OCI-LY7 (cell line): ENCODE measurements around the gene CHN1. TPM values are rescaled to one million over a fixed set of nuclear protein-coding genes. Genes with fewer than 3 reads are reported as not detected.

Source experiments
- BruUV-seq: library from RNA; stranded (reverse); fragments of 400-500 nt; replicated peaks from 2 replicates; lab custom pipeline; 2021; lab: Mats Ljungman, UMichigan
- CTCF ChIA-PET: fragments of 300-600 bp; sonication (Branson Sonifier 250); formaldehyde crosslinking; loops from one replicate; lab custom pipeline; 2022; ENCODE audit warnings: antibody characterized with exemption; ENCODE audit not compliant: unreplicated experiment; lab: Charles Lee
- POLR2A ChIA-PET: fragments of 300-600 bp; sonication (Branson Sonifier 250); formaldehyde crosslinking; loops from one replicate; lab custom pipeline; 2022; ENCODE audit warnings: antibody characterized with exemption; lab: Charles Lee
- DNase-seq: peaks from one replicate; pipeline ENCODE4 v3.0.0-alpha.2; 2015; ENCODE audit warnings: low spot score
- H2AFZ ChIP-seq: fragments of 200-600 bp; sonication (generic), shearing (Covaris generic); 2 replicates; pipeline ENCODE4 v1.6.1; 2014; ENCODE audit warnings: mild to moderate bottlenecking, antibody characterized with exemption, low read length, moderate library complexity
- H3K27ac ChIP-seq: fragments of 200-600 bp; sonication (generic); 2 replicates; pipeline ENCODE4 v1.5.1; 2014; ENCODE audit warnings: mixed run types, low read depth, mild to moderate bottlenecking, moderate library complexity, low read length, inconsistent platforms; ENCODE audit not compliant: poor library complexity, severe bottlenecking
- H3K36me3 ChIP-seq: fragments of 200-600 bp; sonication (generic); 2 replicates; pipeline ENCODE4 v1.6.1; 2014; ENCODE audit warnings: mild to moderate bottlenecking, antibody characterized with exemption, low read length, moderate library complexity, mixed read lengths; ENCODE audit not compliant: insufficient read depth
- H3K4me1 ChIP-seq: fragments of 200-600 bp; sonication (generic); 2 replicates; pipeline ENCODE4 v1.5.1; 2014; ENCODE audit warnings: mild to moderate bottlenecking, low read length; ENCODE audit not compliant: insufficient read depth, poor library complexity, severe bottlenecking
- H3K4me2 ChIP-seq: fragments of 200-600 bp; sonication (generic); 2 replicates; pipeline ENCODE4 v1.6.1; 2014; ENCODE audit warnings: mild to moderate bottlenecking, low read length
- H3K4me3 ChIP-seq: fragments of 200-600 bp; sonication (generic); 2 replicates; pipeline ENCODE4 v1.5.1; 2014; ENCODE audit warnings: mild to moderate bottlenecking, low read depth, low read length; ENCODE audit not compliant: poor library complexity, severe bottlenecking
- H3K79me2 ChIP-seq: fragments of 200-600 bp; sonication (generic); 2 replicates; pipeline ENCODE4 v1.6.1; 2016; ENCODE audit warnings: low read depth, mild to moderate bottlenecking, low read length, moderate library complexity, mixed read lengths; ENCODE audit not compliant: insufficient read depth
- H3K9me2 ChIP-seq: fragments of 200-600 bp; sonication (generic); 2 replicates; pipeline ENCODE4 v1.6.1; 2016; ENCODE audit warnings: mild to moderate bottlenecking, low read length, mixed read lengths; ENCODE audit not compliant: insufficient read depth
- H3K9me3 ChIP-seq: fragments of 200-600 bp; sonication (generic); 2 replicates; pipeline ENCODE4 v1.6.1; 2014; ENCODE audit warnings: mild to moderate bottlenecking, mixed run types, low read length, mixed read lengths
- H4K20me1 ChIP-seq: fragments of 200-600 bp; sonication (generic); 2 replicates; pipeline ENCODE4 v1.6.1; 2014; ENCODE audit warnings: mild to moderate bottlenecking, antibody characterized with exemption, low read length, moderate library complexity, mixed read lengths; ENCODE audit not compliant: insufficient read depth
- CTCF ChIP-seq: fragments of 200-600 bp; sonication (generic); conservative IDR thresholded peaks from 2 replicates; pipeline ENCODE4 v1.5.1; 2014; ENCODE audit warnings: mild to moderate bottlenecking, antibody characterized with exemption, low read length, moderate library complexity, mixed read lengths
- EZH2phosphoT487 ChIP-seq: fragments of 200-600 bp; sonication (generic); IDR thresholded peaks from 2 replicates; pipeline ENCODE4 v1.6.1; 2018; ENCODE audit warnings: low read depth, borderline replicate concordance, mild to moderate bottlenecking, mixed run types, antibody characterized with exemption, low read length, moderate library complexity, mixed read lengths
- intact Hi-C: fragments of 100-400 bp; cut with micrococcal nuclease; formaldehyde crosslinking; loops from one replicate; pipeline ENCODE4 v1.10.0; 2022; ENCODE audit not compliant: unreplicated experiment
- total RNA-seq, 2 experiments: library from RNA; depleted of rRNA in 1 of 2; stranded (reverse); fragments of >200 nt in 1 of 2; shearing (Covaris generic) in 1 of 2; gene quantifications; 2 replicates each; pipeline ENCODE4 v1.2.3, GENCODE V29; 2014 to 2022

Gene CHN1
- total RNA-seq, 2 experiments from 2014 or later, result 0.44 TPM; not detected in 1

DNA sequence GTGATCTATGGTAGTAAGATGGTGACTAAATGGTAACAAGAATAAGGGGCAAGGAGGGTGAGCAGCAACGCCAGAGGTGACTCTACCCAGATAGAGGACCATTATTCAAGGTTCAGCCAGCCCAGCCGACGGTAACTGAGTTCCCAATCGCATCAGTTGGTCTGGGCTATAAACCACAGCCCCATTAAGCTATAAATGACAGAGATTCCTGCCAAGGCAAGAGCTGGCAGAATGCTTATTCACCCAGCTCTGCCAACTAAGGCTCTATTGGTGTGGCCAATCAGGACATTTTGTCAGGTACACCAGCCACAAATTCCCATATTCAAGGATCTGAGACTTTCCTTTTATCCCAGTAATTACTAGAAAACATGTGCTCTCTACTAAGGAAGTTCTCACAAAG is 3.6 kb downstream of the CHN1 start:
- Histone ChIP-seq H3K4me1 (no peaks in the 10 kb centered on the region), H4K20me1 (no peaks in the 10 kb centered on the region), H3K4me3 (no peak overlapping the region), H3K9me2 (no peaks in the 10 kb centered on the region), H3K4me2 (no peak overlapping the region), H3K27ac (no peak overlapping the region), H3K36me3 (no peaks in the 10 kb centered on the region), H2AFZ (no peak overlapping the region), H3K9me3 (no peaks in the 10 kb centered on the region), H3K79me2 (no peaks in the 10 kb centered on the region)
- intact Hi-C loops, result loop anchor here (10.0 kb wide), 1 partner anchor 227 kb away; no protein-coding TSS in a partner anchor
- ChIA-PET CTCF (no interaction called here), POLR2A (no interaction called here)
- TF ChIP-seq CTCF (no peak), EZH2phosphoT487 (no peak)
- no TSS peak for BruUV-seq
- no peak for DNase-seq

- POLR2A ChIA-PET, result interaction anchor here (0.6 kb wide), 1 partner anchor 1068 kb away, joined by 3 read pairs; no protein-coding TSS in a partner anchor
- CTCF ChIA-PET, result no interaction called here
- no peaks in the 10 kb centered on the region for H3K79me2 ChIP-seq
- no peaks in the 10 kb centered on the region for H3K4me1 ChIP-seq
- no peak overlapping the region for H2AFZ ChIP-seq
- no peaks in the 10 kb centered on the region for H3K36me3 ChIP-seq
- intact Hi-C loops, result no loop called here
- no peak for TF ChIP-seq CTCF
- no peak for TF ChIP-seq EZH2phosphoT487
- H3K4me3 ChIP-seq, result no peak overlapping the region
- no peak overlapping the region for H3K27ac ChIP-seq
- no TSS peak for BruUV-seq
- DNase-seq, result no peak
- H3K9me3 ChIP-seq, result no peaks in the 10 kb centered on the region
- no peaks in the 10 kb centered on the region for H4K20me1 ChIP-seq
- H3K9me2 ChIP-seq, result no peaks in the 10 kb centered on the region
- no peak overlapping the region for H3K4me2 ChIP-seq
Measured at GRCh38 chr2:174997110-174997509, 8.1 kb downstream of the CHN1 start.

- intact Hi-C loops, result no loop called here
- H3K4me2 ChIP-seq, result no peak overlapping the region
- ChIA-PET CTCF (no interaction called here), POLR2A (no interaction called here)
- no peak for DNase-seq
- no peak overlapping the region for H3K27ac ChIP-seq
- H4K20me1 ChIP-seq, result no peaks in the 10 kb centered on the region
- H3K79me2 ChIP-seq, result no peaks in the 10 kb centered on the region
- TF ChIP-seq CTCF (no peak), EZH2phosphoT487 (no peak)
- no peaks in the 10 kb centered on the region for H3K4me1 ChIP-seq
- H3K9me3 ChIP-seq, result no peaks in the 10 kb centered on the region
- H2AFZ ChIP-seq, result no peak overlapping the region
- H3K4me3 ChIP-seq, result no peak overlapping the region
- no peaks in the 10 kb centered on the region for H3K36me3 ChIP-seq
- no TSS peak for BruUV-seq
- H3K9me2 ChIP-seq, result no peaks in the 10 kb centered on the region
Measured at GRCh38 chr2:174996622-174997021, 8.6 kb downstream of the CHN1 start.
